Measurements from ENCODE around the gene SNAP91.
"Not testable (repeated sequence)": the region's sequence is repeated elsewhere in the genome, so short reads cannot be mapped to it uniquely, and the experiment has no call there.

- not testable (repeated sequence) for TF ChIP-seq CTCF (optimal IDR thresholded peaks at IDR 0.05 in 1 of 3, IDR thresholded peaks at IDR 0.05 in 1 of 3, conservative IDR thresholded peaks at IDR 0.05 in 1 of 3; ENCODE audit: extremely low read depth in 1 of 3, insufficient read depth in 2 of 3, low read length in 3 of 3); EZH2 (IDR thresholded peaks at IDR 0.05; ENCODE audit: low read length)
These were observed 158.4 kb downstream of the SNAP91 start for GRCh38 chr6:83550482-83550881.
